Tibial artery (tissue), 4 donors: ENCODE measurements around the gene ST8SIA6.

Experiments
- DNase-seq, 2 donors: peaks; one replicate each; pipeline ENCODE4 v3.0.0-alpha.2; 2019
- H3K27ac ChIP-seq, 2 donors: fragments of 200-600 bp; sonication (generic) in 1 of 2; 1 replicate in 1 of 2; 2 replicates in 1 of 2; pipeline ENCODE4 v1.5.1; 2018 to 2019; ENCODE audit warnings: mild to moderate bottlenecking in 1 of 2
- H3K27me3 ChIP-seq, 2 donors: fragments of 200-600 bp; sonication (generic) in 1 of 2; one replicate each; pipeline versions ENCODE4 v1.5.1 to v1.6.0; 2016 to 2019
- H3K36me3 ChIP-seq, 3 donors: fragments of 200-600 bp; sonication (generic) in 2 of 3; one replicate each; pipeline ENCODE4 v1.5.1; 2016 to 2019; ENCODE audit warnings: mild to moderate bottlenecking in 2 of 3
- H3K4me1 ChIP-seq, 4 donors: fragments of 200-600 bp; sonication (generic) in 2 of 4; 1 replicate in 3 of 4; 2 replicates in 1 of 4; pipeline ENCODE4 v1.5.1; 2016 to 2019
- H3K4me3 ChIP-seq, 2 donors: fragments of 200-600 bp; sonication (generic) in 1 of 2; 1 replicate in 1 of 2; 2 replicates in 1 of 2; pipeline ENCODE4 v1.5.1; 2018 to 2019; ENCODE audit warnings: mild to moderate bottlenecking in 2 of 2
- H3K9me3 ChIP-seq, 3 donors: fragments of 200-600 bp; sonication (generic) in 1 of 3; one replicate each; pipeline ENCODE4 v1.5.1; 2016 to 2019
- CTCF ChIP-seq, 2 experiments: fragments of 200-600 bp in 1 of 2; fragments of 450-650 bp in 1 of 2; IDR thresholded peaks; one replicate each; pipeline ENCODE4 v1.5.1; 2017 to 2019; ENCODE audit warnings: antibody characterized with exemption in 2 of 2, mild to moderate bottlenecking in 1 of 2, moderate library complexity in 1 of 2
- intact Hi-C: fragments of 100-400 bp; cut with DNase I; formaldehyde crosslinking; loops from one replicate; pipeline ENCODE4 v1.15.0; 2023; ENCODE audit warnings: low total_unique reads

ST8SIA6 gene

GRCh38 chr10:17358461-17358860 lies 95.9 kb downstream of the ST8SIA6 start:
- Histone ChIP-seq H3K4me3 (no peak overlapping the region), H3K4me1 (no peaks in the 10 kb centered on the region), H3K27ac (no peak overlapping the region), H3K36me3 (no peaks in the 10 kb centered on the region), H3K9me3 (peaks cover 0 to under 1% (median 0%) of the 10 kb centered on the region in 3 donors), H3K27me3 (no peaks in the 10 kb centered on the region)
- intact Hi-C loops = no loop called here
- TF ChIP-seq CTCF (IDR thresholded peaks at IDR 0.05) = no peak
- no peak for DNase-seq

DNA sequence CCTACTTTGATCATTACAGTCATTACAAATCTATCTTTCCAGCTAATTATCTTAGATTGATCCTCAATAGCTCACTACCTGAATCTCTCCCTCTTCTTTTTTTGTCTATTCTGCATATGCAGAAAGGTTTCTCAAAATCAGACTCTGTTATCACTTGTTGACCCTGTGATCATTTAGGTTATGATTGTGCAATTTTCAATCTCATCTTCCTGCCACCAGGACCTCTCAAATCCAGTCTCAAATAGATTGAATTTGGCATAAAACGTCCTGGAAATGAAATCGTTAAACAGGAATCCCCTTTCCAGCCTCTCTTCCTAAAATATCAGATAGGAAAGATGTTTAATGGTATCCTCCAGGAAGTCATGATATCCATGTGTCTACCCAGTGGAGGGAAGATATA lies 96.6 kb downstream of the ST8SIA6 start:
- Histone ChIP-seq H3K4me1 (no peaks in the 10 kb centered on the region), H3K36me3 (no peaks in the 10 kb centered on the region), H3K9me3 (no peaks in the 10 kb centered on the region), H3K4me3 (no peak overlapping the region), H3K27me3 (no peaks in the 10 kb centered on the region), H3K27ac (no peak overlapping the region)
- no peak for DNase-seq
- intact Hi-C loops = no loop called here
- no peak for TF ChIP-seq CTCF (IDR thresholded peaks at IDR 0.05)

GRCh38 chr10:17356820-17357219 lies 97.6 kb downstream of the ST8SIA6 start:
- Histone ChIP-seq H3K36me3 (no peaks in the 10 kb centered on the region), H3K9me3 (no peaks in the 10 kb centered on the region), H3K4me3 (no peak overlapping the region), H3K4me1 (no peaks in the 10 kb centered on the region), H3K27ac (no peak overlapping the region), H3K27me3 (no peaks in the 10 kb centered on the region)
- DNase-seq = no peak
- intact Hi-C loops = no loop called here
- no peak for TF ChIP-seq CTCF (IDR thresholded peaks at IDR 0.05)

DNA sequence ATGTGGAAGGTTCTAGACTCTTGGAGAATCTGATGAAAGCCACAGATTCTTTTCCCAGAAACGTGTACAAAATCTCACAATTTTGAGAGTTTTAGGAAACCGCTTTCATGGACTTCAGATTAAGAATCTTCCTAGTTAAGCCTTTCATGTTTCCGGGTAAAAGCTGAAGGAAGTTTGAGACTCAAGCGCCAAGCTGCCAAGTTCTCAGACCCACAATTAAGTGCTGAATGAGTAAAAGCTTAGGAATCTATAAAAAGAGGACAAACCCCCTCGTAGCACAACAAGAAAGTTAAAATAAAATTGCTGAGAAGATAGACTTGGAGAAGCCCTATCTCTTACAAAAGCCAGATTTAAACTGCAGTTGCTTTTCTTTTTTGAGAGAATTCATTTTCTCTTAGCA lies 99.6 kb downstream of the ST8SIA6 start:
- no peak for DNase-seq
- intact Hi-C loops = no loop called here
- TF ChIP-seq CTCF (IDR thresholded peaks at IDR 0.05) = no peak
- Histone ChIP-seq H3K9me3 (no peaks in the 10 kb centered on the region), H3K27me3 (no peaks in the 10 kb centered on the region), H3K27ac (no peak overlapping the region), H3K4me1 (no peaks in the 10 kb centered on the region), H3K4me3 (no peak overlapping the region), H3K36me3 (no peaks in the 10 kb centered on the region)

- H3K4me1 ChIP-seq = peaks cover 0 to 10% (median 4%) of the 10 kb centered on the region in 4 donors
- intact Hi-C loops = no loop called here
- H3K27me3 ChIP-seq = no peaks in the 10 kb centered on the region
- TF ChIP-seq CTCF (IDR thresholded peaks at IDR 0.05) = no peak
- DNase-seq = no peak
- H3K9me3 ChIP-seq = no peaks in the 10 kb centered on the region
- no peak overlapping the region for H3K4me3 ChIP-seq
- H3K27ac ChIP-seq = no peak overlapping the region
- H3K36me3 ChIP-seq = no peaks in the 10 kb centered on the region
These were observed 100.7 kb downstream of the ST8SIA6 start for GRCh38 chr10:17353568-17354300.
